ENCODE results near the gene B4GALNT3. TPM values are rescaled to one million over a fixed set of nuclear protein-coding genes. Genes with fewer than 3 reads are reported as not detected.
A peak's percentile ranks its signal among the peaks of the same experiment; 100 is the strongest.

The B4GALNT3 gene
- total and polyA plus RNA-seq, 2 of the 13 experiments (the other 11 are each of a cell fraction or from before 2014, with no cell fraction given): 3.2 to 4.4 TPM

GRCh38 chr12:574475-575128 lies 114.9 kb downstream of the B4GALNT3 start (continued):
- TF ChIP-seq ZFP36L1 (CRISPR knock-in tag; IDR thresholded peaks at IDR 0.05) (no peak), RNF219 (CRISPR knock-in tag; IDR thresholded peaks at IDR 0.05) (no peak), PITX1 (CRISPR knock-in tag; IDR thresholded peaks at IDR 0.05) (no peak), FOXA3 (CRISPR knock-in tag; IDR thresholded peaks at IDR 0.05) (peak; percentile 54; the same call in 1 of the 2 replicates), ZNF296 (CRISPR knock-in tag; conservative IDR thresholded peaks at IDR 0.05) (no peak), DMAP1 (CRISPR knock-in tag; IDR thresholded peaks at IDR 0.05) (no peak), SETDB1 (CRISPR knock-in tag; IDR thresholded peaks at IDR 0.05; ENCODE audit: borderline replicate concordance) (no peak), MXD4 (CRISPR knock-in tag; IDR thresholded peaks at IDR 0.05) (no peak), ZNF530 (CRISPR knock-in tag; IDR thresholded peaks at IDR 0.05; ENCODE audit: low read depth) (no peak), TSC22D2 (CRISPR knock-in tag; IDR thresholded peaks at IDR 0.05; ENCODE audit: borderline replicate concordance) (no peak), JUN (CRISPR knock-in tag; IDR thresholded peaks at IDR 0.05) (peak; percentile 55; the same call in 1 of the 2 replicates), JDP2 (CRISPR knock-in tag; IDR thresholded peaks at IDR 0.05; ENCODE audit: borderline replicate concordance) (no peak), YY1 (IDR thresholded peaks at IDR 0.05; ENCODE audit: insufficient read depth, insufficient replicate concordance, low read depth, low read length) (no peak), ZBTB46 (CRISPR knock-in tag; IDR thresholded peaks at IDR 0.05; ENCODE audit: borderline replicate concordance) (no peak), RERE (CRISPR knock-in tag; IDR thresholded peaks at IDR 0.05; ENCODE audit: low read depth) (0 out of 2 replicates have a peak, but pooled peaks have one; percentile 22), NR0B2 (CRISPR knock-in tag; IDR thresholded peaks at IDR 0.05) (no peak), KDM1A (CRISPR knock-in tag; IDR thresholded peaks at IDR 0.05) (no peak), CREB1 (IDR thresholded peaks at IDR 0.05) (no peak), CREB1 (CRISPR knock-in tag; IDR thresholded peaks at IDR 0.05) (no peak)
